Measurements from ENCODE around the gene LPIN1. TPM values are rescaled to one million over a fixed set of nuclear protein-coding genes. Genes with fewer than 3 reads are reported as not detected.

LPIN1 gene
- total and polyA plus RNA-seq, 2 of the 13 experiments (the other 11 are each of a cell fraction or from before 2014, with no cell fraction given): 9.7 to 19.4 TPM

- peak; percentile 71; the same call in 1 of the 2 replicates for TF ChIP-seq ZNF142 (CRISPR knock-in tag; IDR thresholded peaks at IDR 0.05)
- TF ChIP-seq EZH2 (conservative IDR thresholded peaks at IDR 0.05; ENCODE audit: low read depth, low read length): no peak
- no peak; the same call in 1 of the 2 replicates for TF ChIP-seq ZNF800 (CRISPR knock-in tag; IDR thresholded peaks at IDR 0.05)
- no peak for TF ChIP-seq ARNT2 (CRISPR knock-in tag; IDR thresholded peaks at IDR 0.05; ENCODE audit: low read depth)
- TF ChIP-seq RARG (CRISPR knock-in tag; IDR thresholded peaks at IDR 0.05; ENCODE audit: low read depth): no peak
- no peak for TF ChIP-seq SOX6 (IDR thresholded peaks at IDR 0.05)
- TF ChIP-seq SOX6 (CRISPR knock-in tag; IDR thresholded peaks at IDR 0.05): peak; percentile 37
- no peak for TF ChIP-seq CCAR2 (optimal IDR thresholded peaks at IDR 0.05; ENCODE audit: low read depth, low read length)
- TF ChIP-seq PAX8 (CRISPR knock-in tag; IDR thresholded peaks at IDR 0.05; ENCODE audit: borderline replicate concordance): no peak
- TF ChIP-seq KLF6 (CRISPR knock-in tag; IDR thresholded peaks at IDR 0.05): no peak
- TF ChIP-seq CENPBD1 (CRISPR knock-in tag; IDR thresholded peaks at IDR 0.05; ENCODE audit: borderline replicate concordance, low read depth): no peak
- peak; percentile 25; the same call in 1 of the 2 replicates for TF ChIP-seq ZBTB25 (CRISPR knock-in tag; IDR thresholded peaks at IDR 0.05)
- no peak for TF ChIP-seq MTF1 (CRISPR knock-in tag; IDR thresholded peaks at IDR 0.05)
- no peak for TF ChIP-seq BRF2 (CRISPR knock-in tag; IDR thresholded peaks at IDR 0.05)
- no peak for TF ChIP-seq ZNF101 (CRISPR knock-in tag; IDR thresholded peaks at IDR 0.05; ENCODE audit: borderline replicate concordance, low read depth)
- TF ChIP-seq POLR2AphosphoS5 (IDR thresholded peaks at IDR 0.05; ENCODE audit: low read depth, low read length): no peak
- no peak for TF ChIP-seq ZNF224 (CRISPR knock-in tag; IDR thresholded peaks at IDR 0.05)
These were observed 7.6 kb upstream of the LPIN1 start (continued) for GRCh38 chr2:11738589-11739436.
